GM19455 (cell line): ENCODE data around the gene BBS12.
"Not testable (repeated sequence)": the region's sequence is repeated elsewhere in the genome, so short reads cannot be mapped to it uniquely, and the experiment has no call there.

Experiments used
- ATAC-seq: cut with Tn5 transposase; IDR thresholded peaks from one replicate; pipeline ENCODE4 v1.9.1; 2021; ENCODE audit not compliant: unreplicated experiment

BBS12 gene

DNA sequence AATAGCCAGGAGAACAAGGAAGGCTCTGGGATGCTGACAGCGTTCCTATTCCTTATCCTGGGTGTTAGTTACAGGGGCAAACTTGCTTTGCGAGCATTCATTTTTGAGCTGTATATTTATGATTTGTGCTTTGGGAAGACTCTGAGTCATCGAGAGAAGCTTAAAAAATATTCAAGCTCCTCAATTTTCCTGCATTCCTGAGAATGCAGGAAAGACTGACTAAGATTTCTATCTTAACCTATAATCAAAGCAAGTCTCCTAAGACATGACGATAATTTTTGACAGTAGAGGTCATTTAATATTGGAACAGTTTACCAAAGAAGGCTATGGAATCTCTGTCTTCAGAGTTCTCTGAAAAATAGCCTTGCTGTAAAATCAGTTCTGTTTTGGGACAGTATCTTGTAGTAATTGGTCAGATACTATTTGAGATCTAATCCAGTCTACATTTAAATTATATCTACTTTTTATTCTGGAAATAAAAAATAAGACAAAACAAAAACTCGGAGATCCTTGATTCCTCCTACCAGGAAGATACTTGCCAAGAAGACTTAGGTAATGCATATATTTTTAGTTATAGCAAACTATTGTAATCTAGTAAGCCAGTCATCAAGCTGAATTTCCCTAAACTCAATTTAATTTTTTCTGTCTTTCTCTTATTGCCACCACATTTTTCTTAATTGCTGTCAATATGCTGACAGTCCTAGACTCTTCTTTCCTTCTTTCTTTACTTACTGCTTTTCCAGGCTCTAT lies 31.7 kb downstream of the BBS12 start:
- no peak for ATAC-seq

GRCh38 chr4:122764821-122765215 lies 32.3 kb downstream of the BBS12 start:
- no peak for ATAC-seq

- no peak for ATAC-seq
These were observed 33.3 kb downstream of the BBS12 start for GRCh38 chr4:122765692-122766352.

- ATAC-seq = no peak
These were observed 33.8 kb downstream of the BBS12 start for GRCh38 chr4:122766353-122766705.

DNA sequence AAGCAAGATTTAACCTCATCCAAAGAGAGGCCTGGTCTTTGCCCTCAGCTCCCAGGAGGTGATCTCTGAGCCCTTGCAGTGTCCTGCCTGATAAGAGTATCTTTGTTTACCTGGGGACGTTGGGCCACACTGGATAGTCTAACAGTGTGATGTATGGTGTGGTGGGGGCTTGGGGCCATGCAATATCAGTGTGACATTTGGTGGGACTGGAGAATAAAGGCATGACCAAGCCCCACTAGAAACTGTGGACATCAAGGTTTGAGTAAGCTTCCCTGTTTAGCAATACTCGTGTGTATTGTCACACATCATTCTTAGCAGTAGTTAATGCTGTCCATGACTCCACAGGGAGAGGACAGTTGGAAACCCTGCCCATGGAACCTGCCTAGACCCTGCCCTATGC lies 34.4 kb downstream of the BBS12 start:
- no peak for ATAC-seq

- ATAC-seq = no peak
These were observed 39.2 kb downstream of the BBS12 start for GRCh38 chr4:122771724-122772123.

- no peak for ATAC-seq
These were observed 39.8 kb downstream of the BBS12 start for GRCh38 chr4:122772311-122772710.

DNA sequence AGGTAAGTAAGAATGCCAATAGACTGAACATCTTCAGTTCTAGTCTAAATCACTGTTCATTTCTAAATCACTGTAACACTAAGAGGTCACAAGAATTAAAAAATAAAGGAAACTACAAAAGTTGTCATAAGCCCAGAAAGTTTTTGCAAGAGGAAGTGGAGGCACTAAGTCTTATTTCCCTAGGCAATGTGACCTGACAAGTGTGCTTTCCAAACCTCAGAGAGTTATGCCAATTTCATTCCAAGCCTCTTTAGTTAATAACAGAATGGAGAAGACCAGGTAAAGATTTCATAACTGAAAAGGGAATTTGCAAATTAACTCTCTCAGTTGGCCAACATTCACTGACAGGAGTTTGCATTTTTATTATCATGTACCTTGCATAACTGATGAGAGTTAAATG lies 40.5 kb downstream of the BBS12 start:
- ATAC-seq = no peak

DNA sequence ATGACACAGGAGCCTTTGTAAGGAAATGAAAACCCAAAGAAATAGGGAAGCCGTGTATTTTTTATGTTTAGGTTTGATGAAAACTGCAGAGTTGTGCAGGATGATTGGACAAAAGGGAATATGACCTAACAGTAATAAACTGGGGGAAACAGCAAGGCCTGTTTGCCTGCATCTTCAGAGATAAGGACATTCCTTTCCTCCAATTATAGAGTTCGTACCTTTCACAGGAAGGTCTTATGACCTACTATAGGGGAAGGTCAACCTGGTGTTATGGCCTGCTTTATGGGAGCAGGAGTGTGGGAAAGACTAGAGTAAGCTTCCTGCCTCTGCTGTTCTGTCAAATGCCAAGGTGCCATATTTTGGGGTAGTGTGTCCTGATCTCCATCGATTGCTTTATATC lies 42.5 kb downstream of the BBS12 start:
- no peak for ATAC-seq

DNA sequence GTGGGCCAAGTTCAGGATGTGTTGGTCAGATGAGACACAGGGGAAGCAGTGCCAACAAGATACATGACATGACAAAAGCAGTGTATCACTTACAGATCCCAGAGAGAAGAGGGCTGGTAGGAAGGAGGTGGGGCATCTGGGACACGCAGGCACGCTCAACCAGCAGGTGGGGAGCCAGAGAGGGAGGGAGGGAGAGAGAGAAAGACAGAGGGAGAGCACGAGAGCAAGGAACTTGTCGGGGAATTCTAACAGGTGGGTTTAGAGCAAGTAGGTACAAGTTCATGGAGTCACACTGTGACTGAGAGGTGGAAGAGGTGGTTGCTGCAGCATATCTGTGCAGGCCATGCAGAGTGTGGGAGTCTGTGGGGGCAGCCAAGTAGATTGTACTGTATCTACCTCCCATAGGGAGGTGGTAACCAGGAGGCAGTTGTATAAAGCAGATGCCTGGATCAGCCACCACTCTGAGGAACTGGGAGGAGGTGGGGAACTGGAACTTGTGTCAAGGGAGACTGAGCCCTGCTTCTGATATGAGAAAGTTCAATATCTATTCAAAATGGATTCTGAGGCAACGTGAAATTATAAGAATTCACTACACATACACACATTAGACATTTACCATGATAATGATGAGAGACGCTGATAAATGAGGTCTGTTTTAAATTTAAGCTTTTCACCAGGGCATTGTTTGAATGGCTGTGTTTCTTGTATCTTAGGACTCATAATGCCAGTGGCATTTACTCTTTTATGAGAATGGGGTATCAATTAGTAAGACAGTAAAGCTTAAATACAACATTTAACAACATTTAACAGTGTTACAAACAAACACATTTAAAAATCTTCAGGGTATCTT lies 43.7 kb downstream of the BBS12 start:
- no peak for ATAC-seq

- no peak for ATAC-seq
These were observed 44.4 kb downstream of the BBS12 start for GRCh38 chr4:122776916-122777315.

DNA sequence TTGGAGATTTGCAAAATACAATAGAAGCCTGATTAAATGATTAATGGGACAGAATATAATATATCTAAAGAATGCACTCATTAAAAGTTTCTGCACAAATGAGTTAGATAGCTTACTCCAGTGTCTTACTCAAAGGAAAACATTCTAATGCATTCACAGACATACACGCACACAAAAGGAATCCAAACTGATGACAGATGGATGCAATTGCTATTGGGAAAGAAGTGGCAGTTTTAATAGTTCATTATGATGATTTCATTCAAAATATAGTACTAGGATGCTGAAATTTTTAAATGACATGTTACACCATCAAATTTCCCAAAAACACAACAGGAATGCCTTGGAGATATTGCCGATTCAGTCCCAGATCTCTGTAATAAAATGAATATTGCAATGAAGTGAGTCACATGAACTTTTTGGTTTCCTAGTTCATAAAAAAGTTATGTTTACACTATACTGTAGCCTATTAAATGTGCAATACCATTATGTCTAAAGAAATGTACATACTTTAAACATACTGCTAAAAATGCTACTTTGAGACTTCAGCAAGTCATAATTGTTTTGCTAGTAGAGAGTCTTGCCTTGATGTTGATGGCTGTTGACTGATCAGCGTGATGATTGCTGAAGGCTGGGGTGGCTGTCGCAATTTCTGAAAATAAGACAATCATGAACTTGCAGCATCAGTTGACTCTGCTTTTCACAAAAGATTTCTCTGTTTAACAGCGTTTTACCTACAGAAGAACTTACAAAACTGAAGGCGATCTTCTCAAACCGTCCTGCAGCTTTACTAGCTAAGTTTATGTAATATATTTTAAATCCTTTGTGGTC lies 45.6 kb downstream of the BBS12 start:
- no peak for ATAC-seq

- ATAC-seq = no peak
These were observed 49.0 kb downstream of the BBS12 start for GRCh38 chr4:122781486-122781885.

DNA sequence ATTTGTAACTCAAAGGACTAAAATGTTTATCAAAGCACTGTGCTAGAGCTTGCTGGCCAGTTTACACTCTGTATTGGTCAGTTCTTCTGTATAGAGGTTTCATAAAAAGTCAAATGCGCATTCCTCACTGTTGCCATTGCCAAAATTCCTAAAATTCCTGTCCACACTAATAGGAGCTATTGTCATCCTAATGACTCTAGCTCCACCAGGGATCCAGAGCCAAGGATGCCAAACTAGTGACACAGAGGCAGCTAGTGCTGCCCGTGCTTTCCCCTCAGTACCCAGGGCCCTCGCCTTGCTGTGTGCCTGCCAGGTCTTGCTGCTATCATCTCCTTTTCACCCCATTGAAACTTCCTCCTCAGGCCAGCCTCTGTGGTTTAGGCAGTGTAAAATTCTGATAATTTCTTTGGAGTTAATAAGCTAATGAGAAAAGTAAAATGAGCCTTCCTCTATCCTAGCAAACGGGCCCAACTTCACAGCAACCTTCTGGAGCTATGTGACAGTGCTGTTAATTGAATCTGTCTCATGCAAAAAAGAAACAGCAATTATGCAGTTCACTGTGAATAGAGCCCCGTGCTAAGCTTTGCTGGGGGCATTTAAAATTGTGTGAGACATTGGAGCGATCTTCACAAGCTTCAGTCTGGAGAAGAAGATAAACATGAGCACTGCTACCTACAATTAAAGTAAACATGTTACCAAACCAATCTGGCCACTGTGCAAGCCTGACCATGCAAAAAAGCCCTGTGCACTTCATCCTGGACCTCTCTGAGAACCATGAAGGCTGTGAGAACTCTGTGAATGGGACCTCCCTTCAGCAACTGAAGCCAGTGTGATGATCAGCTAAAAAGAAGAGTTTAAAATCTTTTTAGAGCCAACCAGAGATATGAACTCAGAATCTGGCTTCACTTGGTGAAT lies 51.1 kb downstream of the BBS12 start:
- no peak for ATAC-seq

- no peak for ATAC-seq
These were observed 51.8 kb downstream of the BBS12 start for GRCh38 chr4:122784261-122784660.

DNA sequence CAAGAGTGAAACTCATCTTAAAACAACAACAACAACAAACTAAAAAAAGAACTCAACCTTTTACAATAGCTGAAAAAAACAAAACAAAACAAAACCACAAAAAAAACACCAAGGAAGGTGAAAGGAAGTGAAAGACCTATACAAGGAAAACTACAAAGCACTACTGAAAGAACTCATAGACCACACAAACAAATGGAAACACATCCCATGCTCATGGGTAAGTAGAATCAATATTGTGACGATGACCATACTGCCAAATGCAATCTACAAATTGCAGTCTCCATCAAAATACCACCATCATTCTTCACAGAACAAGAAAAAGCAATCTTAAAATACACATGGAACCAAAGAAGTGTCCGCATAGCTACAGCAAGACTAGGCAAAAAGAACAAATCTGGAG lies 52.6 kb downstream of the BBS12 start:
- no peak for ATAC-seq

DNA sequence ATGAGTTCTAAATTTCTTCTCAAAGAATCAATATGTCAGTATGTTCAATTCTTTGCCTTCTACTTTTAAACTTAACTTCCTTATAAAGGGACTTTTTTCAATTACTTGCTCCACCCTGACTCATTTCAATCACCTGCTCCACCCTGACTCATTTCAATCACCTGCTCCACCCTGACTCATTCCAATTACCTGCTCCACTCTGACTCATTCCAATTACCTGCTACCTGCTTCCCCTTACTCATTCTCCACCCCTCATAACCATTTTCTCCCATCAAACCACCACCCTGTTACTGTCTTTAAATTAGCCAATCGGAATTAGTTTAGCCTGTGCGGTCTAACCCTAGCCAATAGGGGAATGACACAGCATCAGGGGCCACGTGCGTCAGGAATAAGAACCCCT lies 53.8 kb downstream of the BBS12 start:
- ATAC-seq = not testable (repeated sequence)

DNA sequence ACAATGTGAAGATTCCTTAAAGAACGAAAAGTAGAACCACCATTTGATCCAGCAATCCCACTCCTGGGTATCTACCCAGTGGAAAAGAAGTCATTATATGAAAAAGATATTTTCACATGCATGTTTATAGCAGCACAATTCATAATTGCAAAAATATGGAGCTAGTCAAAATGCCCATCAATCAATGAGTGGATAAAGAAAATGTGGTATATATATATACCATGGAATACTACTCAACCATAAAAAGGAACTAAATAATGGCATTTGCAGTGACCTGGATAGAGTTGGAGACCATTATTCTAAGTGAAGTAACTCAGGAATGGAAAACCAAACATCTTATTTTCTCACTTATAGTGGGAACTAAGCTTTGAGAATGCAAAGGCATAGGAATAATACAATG lies 54.4 kb downstream of the BBS12 start:
- not testable (repeated sequence) for ATAC-seq

- ATAC-seq = no peak
These were observed 55.4 kb downstream of the BBS12 start for GRCh38 chr4:122787940-122788339.

- no peak for ATAC-seq
These were observed 56.4 kb downstream of the BBS12 start for GRCh38 chr4:122788935-122789334.
